HEK293 (cell line): ENCODE data around the gene LMTK3.

Source experiments
- BCL11B ChIP-seq: fragments of 450-650 bp; formaldehyde crosslinking; IDR thresholded peaks from 2 replicates; pipeline ENCODE4 v1.5.1; 2016; ENCODE audit warnings: low read depth, missing biosample characterization, missing genetic modification characterization
- KLF1 ChIP-seq: fragments of 450-650 bp; formaldehyde crosslinking; IDR thresholded peaks from 2 replicates; pipeline ENCODE4 v1.5.1; 2016; ENCODE audit warnings: missing biosample characterization, missing genetic modification characterization
- KLF16 ChIP-seq: fragments of 450-650 bp; formaldehyde crosslinking; IDR thresholded peaks from 2 replicates; pipeline ENCODE4 v1.5.1; 2017; ENCODE audit warnings: missing biosample characterization, missing genetic modification characterization
- KLF8 ChIP-seq: fragments of 450-650 bp; formaldehyde crosslinking; IDR thresholded peaks from 2 replicates; pipeline ENCODE4 v1.5.1; 2016; ENCODE audit warnings: missing biosample characterization, missing genetic modification characterization
- OVOL3 ChIP-seq: fragments of 450-650 bp; formaldehyde crosslinking; IDR thresholded peaks from 2 replicates; pipeline ENCODE4 v1.5.1; 2016; ENCODE audit warnings: missing biosample characterization, missing genetic modification characterization
- SP2 ChIP-seq: fragments of 450-650 bp; formaldehyde crosslinking; IDR thresholded peaks from 2 replicates; pipeline ENCODE4 v1.5.1; 2016; ENCODE audit warnings: missing biosample characterization, missing genetic modification characterization
- SP3 ChIP-seq: fragments of 450-650 bp; formaldehyde crosslinking; IDR thresholded peaks from 2 replicates; pipeline ENCODE4 v1.5.1; 2016; ENCODE audit warnings: missing biosample characterization, missing genetic modification characterization
- ZEB2 ChIP-seq: fragments of 450-650 bp; formaldehyde crosslinking; IDR thresholded peaks from 2 replicates; pipeline ENCODE4 v1.5.1; 2016; ENCODE audit warnings: missing biosample characterization, missing genetic modification characterization
- ZFHX2 ChIP-seq: fragments of 450-650 bp; formaldehyde crosslinking; conservative IDR thresholded peaks from 2 replicates; pipeline ENCODE4 v1.5.1; 2016; ENCODE audit warnings: missing biosample characterization, missing genetic modification characterization
- ZNF211 ChIP-seq: fragments of 450-650 bp; formaldehyde crosslinking; IDR thresholded peaks from 2 replicates; pipeline ENCODE4 v1.5.1; 2016; ENCODE audit warnings: low read depth, missing biosample characterization, missing genetic modification characterization
- ZNF24 ChIP-seq: fragments of 450-650 bp; formaldehyde crosslinking; IDR thresholded peaks from 2 replicates; pipeline ENCODE4 v1.5.1; 2016; ENCODE audit warnings: missing biosample characterization, missing genetic modification characterization
- ZNF274 ChIP-seq, 2 experiments: fragments of 200-500 bp in 1 of 2; fragments of 450-650 bp in 1 of 2; sonication (Bioruptor generic) in 1 of 2; formaldehyde crosslinking in 1 of 2; IDR thresholded peaks; 2 replicates each; pipeline versions ENCODE4 v1.5.1 to v1.6.1; 2014 to 2016; ENCODE audit warnings: borderline replicate concordance in 1 of 2, inconsistent platforms in 1 of 2, low read length in 1 of 2, missing biosample characterization in 1 of 2, missing genetic modification characterization in 1 of 2
- ZNF324 ChIP-seq: fragments of 450-650 bp; formaldehyde crosslinking; IDR thresholded peaks from 2 replicates; pipeline ENCODE4 v1.5.1; 2016; ENCODE audit warnings: missing biosample characterization, missing genetic modification characterization
- ZNF341 ChIP-seq: fragments of 450-650 bp; formaldehyde crosslinking; IDR thresholded peaks from 2 replicates; pipeline ENCODE4; 2016; ENCODE audit warnings: low read depth, missing biosample characterization, missing genetic modification characterization
- ZNF394 ChIP-seq: fragments of 450-650 bp; formaldehyde crosslinking; IDR thresholded peaks from 2 replicates; pipeline ENCODE4 v1.5.1; 2016; ENCODE audit warnings: missing biosample characterization, missing genetic modification characterization, mild to moderate bottlenecking, moderate library complexity, borderline replicate concordance
- ZNF473 ChIP-seq: fragments of 450-650 bp; formaldehyde crosslinking; IDR thresholded peaks from 2 replicates; pipeline ENCODE4 v1.5.1; 2017; ENCODE audit warnings: missing biosample characterization, missing genetic modification characterization
- ZNF48 ChIP-seq: fragments of 450-650 bp; formaldehyde crosslinking; IDR thresholded peaks from 2 replicates; pipeline ENCODE4 v1.5.1; 2016; ENCODE audit warnings: missing biosample characterization, missing genetic modification characterization
- ZNF549 ChIP-seq: fragments of 450-650 bp; IDR thresholded peaks from 2 replicates; pipeline ENCODE4 v1.5.1; 2018; ENCODE audit warnings: missing biosample characterization, missing genetic modification characterization, mild to moderate bottlenecking, inconsistent platforms, moderate library complexity
- ZNF621 ChIP-seq: fragments of 450-650 bp; formaldehyde crosslinking; IDR thresholded peaks from 2 replicates; pipeline ENCODE4 v1.5.1; 2017; ENCODE audit warnings: missing biosample characterization, missing genetic modification characterization
- ZNF626 ChIP-seq: fragments of 450-650 bp; sonication (Bioruptor Pico); formaldehyde crosslinking; IDR thresholded peaks from 2 replicates; pipeline ENCODE4 v1.5.1; 2018; ENCODE audit warnings: missing biosample characterization, missing genetic modification characterization, inconsistent platforms
- ZNF701 ChIP-seq: fragments of 450-650 bp; formaldehyde crosslinking; IDR thresholded peaks from 2 replicates; pipeline ENCODE4 v1.5.1; 2016; ENCODE audit warnings: missing biosample characterization, missing genetic modification characterization
- ZNF707 ChIP-seq: fragments of 450-650 bp; formaldehyde crosslinking; IDR thresholded peaks from 2 replicates; pipeline ENCODE4 v1.5.1; 2016; ENCODE audit warnings: missing biosample characterization, missing genetic modification characterization
- ZNF785 ChIP-seq: fragments of 450-650 bp; formaldehyde crosslinking; IDR thresholded peaks from 2 replicates; pipeline ENCODE4 v1.5.1; 2016; ENCODE audit warnings: missing biosample characterization, missing genetic modification characterization
- TF ChIP-seq, protein P1 (sequence below): fragments of 450-650 bp; formaldehyde crosslinking; IDR thresholded peaks from 2 replicates; pipeline ENCODE4 v1.5.1; 2016; ENCODE audit warnings: missing biosample characterization, missing genetic modification characterization
- TF ChIP-seq, protein P2 (sequence below): fragments of 450-650 bp; formaldehyde crosslinking; IDR thresholded peaks from 2 replicates; pipeline ENCODE4 v1.5.1; 2017; ENCODE audit warnings: missing biosample characterization, missing genetic modification characterization
- TF ChIP-seq, protein P3 (sequence below): fragments of 450-650 bp; formaldehyde crosslinking; IDR thresholded peaks from 2 replicates; pipeline ENCODE4 v1.5.1; 2016; ENCODE audit warnings: missing biosample characterization, missing genetic modification characterization, borderline replicate concordance
- TF ChIP-seq, protein P4 (sequence below): fragments of 450-650 bp; IDR thresholded peaks from 2 replicates; pipeline ENCODE4 v1.5.1; 2018; ENCODE audit warnings: missing biosample characterization, mild to moderate bottlenecking, missing genetic modification characterization
- TF ChIP-seq, protein P5 (sequence below): fragments of 450-650 bp; formaldehyde crosslinking; IDR thresholded peaks from 2 replicates; pipeline ENCODE4 v1.5.1; 2016; ENCODE audit warnings: missing biosample characterization, missing genetic modification characterization, low read depth

LMTK3 gene

DNA sequence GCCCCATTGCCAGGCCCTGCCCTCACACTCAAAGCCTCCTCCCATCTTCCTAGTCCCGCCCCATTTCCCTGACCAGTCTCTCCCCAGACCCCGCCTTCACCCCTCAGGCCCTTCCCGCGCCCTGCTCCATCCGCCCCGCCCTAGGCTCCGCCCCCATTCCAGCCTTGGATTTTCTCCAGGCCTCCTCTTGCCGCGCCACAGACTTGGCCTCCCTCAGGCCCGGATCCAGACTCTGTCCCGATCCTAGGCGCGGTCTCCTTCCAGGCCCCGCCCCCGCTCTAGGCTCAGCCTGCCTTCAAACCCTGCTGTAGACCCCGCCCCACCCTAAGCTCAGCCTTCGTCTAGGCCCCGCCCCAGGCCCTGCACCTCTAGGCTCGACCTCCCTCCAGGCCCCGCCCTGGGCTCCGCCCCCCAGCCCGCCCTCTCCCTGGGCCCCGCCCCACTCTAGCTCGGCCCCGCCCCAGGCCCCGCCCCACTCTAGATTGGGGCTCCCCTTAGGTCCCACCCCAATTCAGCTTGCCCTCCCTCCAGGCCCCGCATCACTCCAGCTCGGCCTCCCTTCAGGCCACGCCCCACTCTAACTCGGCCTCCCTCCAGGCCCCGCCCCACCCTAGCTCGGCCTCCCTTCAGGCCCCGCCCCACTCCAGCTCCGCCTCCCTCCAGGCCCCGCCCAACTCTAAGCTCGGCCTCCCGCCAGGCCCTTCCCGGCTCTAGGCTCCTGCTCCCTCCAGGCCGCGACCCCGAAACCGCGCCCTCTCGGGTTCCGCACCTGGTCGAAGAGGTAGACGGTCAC, 18.5 kb downstream of the LMTK3 start (continued):
- TF ChIP-seq, protein P1, sequence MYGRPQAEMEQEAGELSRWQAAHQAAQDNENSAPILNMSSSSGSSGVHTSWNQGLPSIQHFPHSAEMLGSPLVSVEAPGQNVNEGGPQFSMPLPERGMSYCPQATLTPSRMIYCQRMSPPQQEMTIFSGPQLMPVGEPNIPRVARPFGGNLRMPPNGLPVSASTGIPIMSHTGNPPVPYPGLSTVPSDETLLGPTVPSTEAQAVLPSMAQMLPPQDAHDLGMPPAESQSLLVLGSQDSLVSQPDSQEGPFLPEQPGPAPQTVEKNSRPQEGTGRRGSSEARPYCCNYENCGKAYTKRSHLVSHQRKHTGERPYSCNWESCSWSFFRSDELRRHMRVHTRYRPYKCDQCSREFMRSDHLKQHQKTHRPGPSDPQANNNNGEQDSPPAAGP (tag by site-specific recombination): no peak
- no peak for TF ChIP-seq ZNF707 (tag by site-specific recombination)
- no peak for TF ChIP-seq ZNF621 (tag by site-specific recombination)
- TF ChIP-seq ZNF701 (tag by site-specific recombination): no peak
- peak; percentile 85 for TF ChIP-seq SP3 (tag by site-specific recombination)
- 0 out of 2 replicates have a peak, but pooled peaks have one; percentile 26 for TF ChIP-seq BCL11B
- TF ChIP-seq ZEB2 (tag by site-specific recombination): 0 out of 2 replicates have a peak, but pooled peaks have one; percentile 43
- no peak for TF ChIP-seq ZFHX2
- TF ChIP-seq ZNF341 (tag by site-specific recombination): peak; percentile 37; the same call in 1 of the 2 replicates
- no peak for TF ChIP-seq ZNF626 (tag by site-specific recombination)
- TF ChIP-seq ZNF48 (tag by site-specific recombination): no peak
- TF ChIP-seq ZNF394 (tag by site-specific recombination): no peak
- TF ChIP-seq, protein P2, sequence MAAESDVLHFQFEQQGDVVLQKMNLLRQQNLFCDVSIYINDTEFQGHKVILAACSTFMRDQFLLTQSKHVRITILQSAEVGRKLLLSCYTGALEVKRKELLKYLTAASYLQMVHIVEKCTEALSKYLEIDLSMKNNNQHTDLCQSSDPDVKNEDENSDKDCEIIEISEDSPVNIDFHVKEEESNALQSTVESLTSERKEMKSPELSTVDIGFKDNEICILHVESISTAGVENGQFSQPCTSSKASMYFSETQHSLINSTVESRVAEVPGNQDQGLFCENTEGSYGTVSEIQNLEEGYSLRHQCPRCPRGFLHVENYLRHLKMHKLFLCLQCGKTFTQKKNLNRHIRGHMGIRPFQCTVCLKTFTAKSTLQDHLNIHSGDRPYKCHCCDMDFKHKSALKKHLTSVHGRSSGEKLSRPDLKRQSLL: peak; percentile 87
- TF ChIP-seq ZNF211 (tag by site-specific recombination): no peak
- TF ChIP-seq, protein P3, sequence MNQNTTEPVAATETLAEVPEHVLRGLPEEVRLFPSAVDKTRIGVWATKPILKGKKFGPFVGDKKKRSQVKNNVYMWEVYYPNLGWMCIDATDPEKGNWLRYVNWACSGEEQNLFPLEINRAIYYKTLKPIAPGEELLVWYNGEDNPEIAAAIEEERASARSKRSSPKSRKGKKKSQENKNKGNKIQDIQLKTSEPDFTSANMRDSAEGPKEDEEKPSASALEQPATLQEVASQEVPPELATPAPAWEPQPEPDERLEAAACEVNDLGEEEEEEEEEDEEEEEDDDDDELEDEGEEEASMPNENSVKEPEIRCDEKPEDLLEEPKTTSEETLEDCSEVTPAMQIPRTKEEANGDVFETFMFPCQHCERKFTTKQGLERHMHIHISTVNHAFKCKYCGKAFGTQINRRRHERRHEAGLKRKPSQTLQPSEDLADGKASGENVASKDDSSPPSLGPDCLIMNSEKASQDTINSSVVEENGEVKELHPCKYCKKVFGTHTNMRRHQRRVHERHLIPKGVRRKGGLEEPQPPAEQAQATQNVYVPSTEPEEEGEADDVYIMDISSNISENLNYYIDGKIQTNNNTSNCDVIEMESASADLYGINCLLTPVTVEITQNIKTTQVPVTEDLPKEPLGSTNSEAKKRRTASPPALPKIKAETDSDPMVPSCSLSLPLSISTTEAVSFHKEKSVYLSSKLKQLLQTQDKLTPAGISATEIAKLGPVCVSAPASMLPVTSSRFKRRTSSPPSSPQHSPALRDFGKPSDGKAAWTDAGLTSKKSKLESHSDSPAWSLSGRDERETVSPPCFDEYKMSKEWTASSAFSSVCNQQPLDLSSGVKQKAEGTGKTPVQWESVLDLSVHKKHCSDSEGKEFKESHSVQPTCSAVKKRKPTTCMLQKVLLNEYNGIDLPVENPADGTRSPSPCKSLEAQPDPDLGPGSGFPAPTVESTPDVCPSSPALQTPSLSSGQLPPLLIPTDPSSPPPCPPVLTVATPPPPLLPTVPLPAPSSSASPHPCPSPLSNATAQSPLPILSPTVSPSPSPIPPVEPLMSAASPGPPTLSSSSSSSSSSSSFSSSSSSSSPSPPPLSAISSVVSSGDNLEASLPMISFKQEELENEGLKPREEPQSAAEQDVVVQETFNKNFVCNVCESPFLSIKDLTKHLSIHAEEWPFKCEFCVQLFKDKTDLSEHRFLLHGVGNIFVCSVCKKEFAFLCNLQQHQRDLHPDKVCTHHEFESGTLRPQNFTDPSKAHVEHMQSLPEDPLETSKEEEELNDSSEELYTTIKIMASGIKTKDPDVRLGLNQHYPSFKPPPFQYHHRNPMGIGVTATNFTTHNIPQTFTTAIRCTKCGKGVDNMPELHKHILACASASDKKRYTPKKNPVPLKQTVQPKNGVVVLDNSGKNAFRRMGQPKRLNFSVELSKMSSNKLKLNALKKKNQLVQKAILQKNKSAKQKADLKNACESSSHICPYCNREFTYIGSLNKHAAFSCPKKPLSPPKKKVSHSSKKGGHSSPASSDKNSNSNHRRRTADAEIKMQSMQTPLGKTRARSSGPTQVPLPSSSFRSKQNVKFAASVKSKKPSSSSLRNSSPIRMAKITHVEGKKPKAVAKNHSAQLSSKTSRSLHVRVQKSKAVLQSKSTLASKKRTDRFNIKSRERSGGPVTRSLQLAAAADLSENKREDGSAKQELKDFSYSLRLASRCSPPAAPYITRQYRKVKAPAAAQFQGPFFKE: no peak
- TF ChIP-seq KLF8 (tag by site-specific recombination): peak; percentile 93; the same call in 1 of the 2 replicates
- peak; percentile 97 for TF ChIP-seq KLF1
- TF ChIP-seq ZNF324: no peak
- TF ChIP-seq, protein P4, sequence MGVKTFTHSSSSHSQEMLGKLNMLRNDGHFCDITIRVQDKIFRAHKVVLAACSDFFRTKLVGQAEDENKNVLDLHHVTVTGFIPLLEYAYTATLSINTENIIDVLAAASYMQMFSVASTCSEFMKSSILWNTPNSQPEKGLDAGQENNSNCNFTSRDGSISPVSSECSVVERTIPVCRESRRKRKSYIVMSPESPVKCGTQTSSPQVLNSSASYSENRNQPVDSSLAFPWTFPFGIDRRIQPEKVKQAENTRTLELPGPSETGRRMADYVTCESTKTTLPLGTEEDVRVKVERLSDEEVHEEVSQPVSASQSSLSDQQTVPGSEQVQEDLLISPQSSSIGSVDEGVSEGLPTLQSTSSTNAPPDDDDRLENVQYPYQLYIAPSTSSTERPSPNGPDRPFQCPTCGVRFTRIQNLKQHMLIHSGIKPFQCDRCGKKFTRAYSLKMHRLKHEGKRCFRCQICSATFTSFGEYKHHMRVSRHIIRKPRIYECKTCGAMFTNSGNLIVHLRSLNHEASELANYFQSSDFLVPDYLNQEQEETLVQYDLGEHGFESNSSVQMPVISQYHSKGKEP (tag by site-specific recombination): no peak
- peak; percentile 83 for TF ChIP-seq SP2 (tag by site-specific recombination)
- no peak for TF ChIP-seq OVOL3 (tag by site-specific recombination)
- TF ChIP-seq, protein P5, sequence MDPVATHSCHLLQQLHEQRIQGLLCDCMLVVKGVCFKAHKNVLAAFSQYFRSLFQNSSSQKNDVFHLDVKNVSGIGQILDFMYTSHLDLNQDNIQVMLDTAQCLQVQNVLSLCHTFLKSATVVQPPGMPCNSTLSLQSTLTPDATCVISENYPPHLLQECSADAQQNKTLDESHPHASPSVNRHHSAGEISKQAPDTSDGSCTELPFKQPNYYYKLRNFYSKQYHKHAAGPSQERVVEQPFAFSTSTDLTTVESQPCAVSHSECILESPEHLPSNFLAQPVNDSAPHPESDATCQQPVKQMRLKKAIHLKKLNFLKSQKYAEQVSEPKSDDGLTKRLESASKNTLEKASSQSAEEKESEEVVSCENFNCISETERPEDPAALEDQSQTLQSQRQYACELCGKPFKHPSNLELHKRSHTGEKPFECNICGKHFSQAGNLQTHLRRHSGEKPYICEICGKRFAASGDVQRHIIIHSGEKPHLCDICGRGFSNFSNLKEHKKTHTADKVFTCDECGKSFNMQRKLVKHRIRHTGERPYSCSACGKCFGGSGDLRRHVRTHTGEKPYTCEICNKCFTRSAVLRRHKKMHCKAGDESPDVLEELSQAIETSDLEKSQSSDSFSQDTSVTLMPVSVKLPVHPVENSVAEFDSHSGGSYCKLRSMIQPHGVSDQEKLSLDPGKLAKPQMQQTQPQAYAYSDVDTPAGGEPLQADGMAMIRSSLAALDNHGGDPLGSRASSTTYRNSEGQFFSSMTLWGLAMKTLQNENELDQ (tag by site-specific recombination): no peak
- no peak for TF ChIP-seq ZNF274 (IDR thresholded peaks at IDR 0.05; ENCODE audit: low read length)
- no peak for TF ChIP-seq ZNF274 (tag by site-specific recombination; IDR thresholded peaks at IDR 0.05; ENCODE audit: borderline replicate concordance)
- TF ChIP-seq ZNF549 (tag by site-specific recombination): no peak
- TF ChIP-seq ZNF473 (tag by site-specific recombination): no peak
- TF ChIP-seq ZNF785 (tag by site-specific recombination): no peak
- peak; percentile 83; the same call in 1 of the 2 replicates for TF ChIP-seq KLF16
- no peak for TF ChIP-seq ZNF24 (tag by site-specific recombination)
